Measurements from ENCODE around the gene MAN1C1. TPM values are rescaled to one million over a fixed set of nuclear protein-coding genes. Genes with fewer than 3 reads are reported as not detected.
A peak's percentile ranks its signal among the peaks of the same experiment; 100 is the strongest.
"Not testable (repeated sequence)": the region's sequence is repeated elsewhere in the genome, so short reads cannot be mapped to it uniquely, and the experiment has no call there.

MAN1C1 gene
- total RNA-seq, 1 donor from 2014 or later, result 6.6 TPM

- DNase-seq (ENCODE audit: low read depth), result no peak
These were observed 40.7 kb downstream of the MAN1C1 start for GRCh38 chr1:25657121-25657882.

DNA sequence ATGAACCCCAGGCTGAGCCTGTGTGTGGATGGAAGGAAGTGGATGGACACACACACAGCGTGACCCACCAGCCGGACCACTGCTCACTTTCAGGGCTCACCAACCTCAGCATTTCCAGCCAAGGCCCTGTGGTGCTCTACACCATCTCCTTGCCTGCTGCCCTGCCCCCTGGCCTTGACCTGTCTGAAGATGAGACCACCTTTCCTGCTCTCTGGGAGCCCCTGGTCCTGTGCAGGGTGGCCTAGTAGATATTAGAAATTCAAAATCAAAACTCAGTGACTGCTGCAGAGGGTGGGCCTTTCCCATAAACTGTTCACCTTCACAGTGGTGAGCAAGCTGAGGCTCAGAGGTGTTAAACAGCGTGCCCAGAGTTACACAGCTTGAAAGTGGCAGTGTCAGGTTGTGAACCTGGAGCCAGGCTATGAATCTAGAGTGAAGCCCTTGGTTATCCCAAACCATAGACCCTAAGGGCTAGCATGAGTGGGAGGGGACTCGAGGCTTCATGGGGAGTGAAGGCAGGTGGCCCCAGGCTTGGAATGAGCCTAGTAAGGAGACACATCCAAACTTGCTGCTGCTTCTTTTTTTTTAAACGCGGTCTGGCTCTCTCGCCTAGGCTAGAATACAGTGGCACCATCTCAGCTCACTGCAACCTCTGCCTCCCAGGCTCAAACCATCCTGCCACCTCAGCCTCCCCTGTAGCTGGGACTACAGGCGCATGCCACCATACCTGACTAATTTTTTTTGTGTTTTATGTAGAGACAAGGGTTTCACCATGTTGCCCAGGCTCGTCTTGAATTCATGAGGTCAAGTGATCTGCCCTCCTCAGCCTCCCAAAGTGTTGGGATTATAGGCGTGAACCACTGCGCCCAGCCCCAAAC lies 41.5 kb downstream of the MAN1C1 start:
- DNase-seq (ENCODE audit: low read depth), result no peak

DNA sequence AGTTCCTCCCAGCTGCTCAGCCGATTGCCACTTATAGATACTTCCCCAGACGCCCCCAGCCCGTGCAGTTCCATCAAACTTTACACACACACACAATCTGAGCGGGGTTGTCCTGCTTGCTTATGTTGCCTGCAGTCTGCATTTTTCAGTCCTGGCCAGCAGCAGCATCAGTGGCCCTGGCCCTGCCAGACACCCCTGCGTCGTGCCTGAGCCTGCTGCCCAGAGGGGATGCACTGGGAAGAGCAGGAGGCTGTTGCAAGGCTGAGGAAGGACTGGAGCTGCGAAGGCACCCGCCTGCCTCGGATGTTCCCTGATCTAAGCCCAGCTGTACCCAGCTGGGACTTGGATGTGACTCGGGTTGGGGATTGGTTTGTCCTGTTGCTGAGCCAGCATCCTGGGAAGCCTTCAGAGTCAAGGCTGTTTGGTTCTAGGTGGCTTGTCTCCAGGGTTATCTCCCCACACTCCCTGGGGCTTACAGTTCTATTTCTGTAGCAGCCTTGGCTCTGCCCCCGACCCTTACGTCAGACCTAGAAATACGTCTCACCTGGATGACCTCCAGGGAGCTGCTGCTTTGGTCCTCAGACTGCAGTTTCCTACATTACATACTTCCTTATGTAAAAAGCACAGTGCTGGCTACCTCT lies 42.3 kb downstream of the MAN1C1 start:
- no peak for DNase-seq (ENCODE audit: low read depth)

DNA sequence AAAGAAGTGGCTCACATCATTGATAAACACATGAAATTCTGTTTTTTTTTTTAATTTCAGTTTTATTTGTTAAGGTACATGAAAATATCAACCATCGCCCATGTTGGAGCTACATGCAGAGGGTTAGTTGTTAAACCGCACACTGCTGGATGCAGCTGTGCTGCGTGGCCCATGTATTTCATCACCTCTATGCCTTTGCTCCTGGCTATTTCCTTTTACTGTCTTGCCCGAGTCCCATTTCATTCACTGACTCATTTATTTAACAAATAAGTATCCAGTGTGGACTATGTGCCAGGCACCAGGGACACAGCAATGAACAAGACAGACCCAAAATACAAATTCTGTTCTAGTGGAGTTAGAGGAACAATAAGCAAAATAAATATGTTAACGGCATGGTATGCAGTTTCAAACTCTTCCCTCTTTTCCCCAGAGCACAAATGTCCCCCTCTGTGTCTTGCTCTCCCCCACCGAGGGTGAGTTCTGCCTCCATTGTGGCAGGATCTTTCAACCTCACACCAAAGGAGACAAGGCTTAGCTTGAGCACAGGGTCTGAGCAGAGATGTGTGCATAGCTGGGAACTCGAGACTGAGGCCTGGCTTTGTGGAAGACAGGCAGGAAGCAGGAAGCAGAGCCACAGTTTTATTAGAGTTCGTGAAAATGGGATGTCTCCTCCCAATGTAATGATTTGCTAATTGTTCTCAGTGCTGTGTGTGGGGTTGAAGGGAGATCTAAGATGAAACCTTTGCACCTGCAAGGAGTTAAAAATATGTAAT lies 44.6 kb downstream of the MAN1C1 start:
- DNase-seq (ENCODE audit: low read depth), result no peak

DNA sequence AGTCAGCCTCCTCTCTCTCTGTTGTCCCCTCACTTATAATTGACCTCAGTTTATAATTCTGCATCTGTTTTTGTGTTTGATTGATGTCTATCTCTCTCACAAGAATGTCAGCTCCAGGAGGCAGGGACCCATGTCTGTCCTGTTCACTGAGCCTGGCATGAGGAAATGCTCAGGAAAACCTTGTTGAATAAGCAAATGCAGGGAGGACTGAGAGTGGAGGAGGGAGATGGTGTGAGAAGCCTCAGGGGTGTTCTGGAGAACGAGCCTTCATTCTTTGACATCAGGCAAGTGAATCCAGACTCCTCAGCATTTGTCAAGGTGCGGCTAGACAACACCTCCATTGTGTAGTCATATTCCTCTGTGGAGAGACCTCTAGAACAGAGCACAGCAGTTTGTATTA lies 45.5 kb downstream of the MAN1C1 start:
- DNase-seq (ENCODE audit: low read depth), result no peak

DNA sequence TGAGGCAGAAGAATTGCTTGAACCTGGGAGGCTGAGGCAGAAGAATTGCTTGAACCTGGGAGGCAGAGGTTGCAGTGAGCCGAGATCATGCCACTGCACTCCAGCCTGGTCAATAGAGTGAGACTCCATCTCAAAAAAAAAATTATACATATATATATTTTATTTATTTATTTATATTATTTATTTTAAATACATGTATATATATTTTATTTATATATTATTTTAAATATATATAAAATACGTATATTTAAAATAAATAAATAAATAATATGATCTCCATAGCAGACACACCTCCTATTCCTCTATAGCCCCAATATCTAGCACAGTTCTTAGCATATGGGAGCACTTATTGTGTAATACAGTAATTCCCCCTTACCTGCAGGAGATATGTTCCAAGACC lies 46.4 kb downstream of the MAN1C1 start:
- DNase-seq (ENCODE audit: low read depth), result not testable (repeated sequence)

GRCh38 chr1:25664357-25665199 lies 48.0 kb downstream of the MAN1C1 start:
- no peak for DNase-seq (ENCODE audit: low read depth)

DNA sequence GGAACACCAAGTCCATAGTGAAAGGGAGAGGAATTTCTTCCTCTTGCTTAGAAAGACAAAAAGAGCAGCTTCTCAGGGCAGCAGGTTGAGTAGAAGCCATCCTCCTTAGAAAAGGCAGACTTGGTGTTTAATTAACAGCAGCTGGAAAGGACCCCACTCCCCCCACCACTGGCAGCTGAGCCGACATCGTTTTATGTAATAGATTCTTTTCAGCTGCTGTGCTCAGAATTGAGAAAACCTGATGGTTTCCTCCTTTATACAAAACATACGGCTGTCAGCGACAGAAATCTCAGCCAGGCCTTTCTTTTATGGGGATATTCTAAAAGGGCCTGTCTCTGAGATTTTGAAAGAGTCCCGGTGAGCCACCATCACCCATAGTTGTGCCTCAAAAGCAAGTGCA lies 49.9 kb downstream of the MAN1C1 start:
- DNase-seq (ENCODE audit: low read depth), result no peak

DNA sequence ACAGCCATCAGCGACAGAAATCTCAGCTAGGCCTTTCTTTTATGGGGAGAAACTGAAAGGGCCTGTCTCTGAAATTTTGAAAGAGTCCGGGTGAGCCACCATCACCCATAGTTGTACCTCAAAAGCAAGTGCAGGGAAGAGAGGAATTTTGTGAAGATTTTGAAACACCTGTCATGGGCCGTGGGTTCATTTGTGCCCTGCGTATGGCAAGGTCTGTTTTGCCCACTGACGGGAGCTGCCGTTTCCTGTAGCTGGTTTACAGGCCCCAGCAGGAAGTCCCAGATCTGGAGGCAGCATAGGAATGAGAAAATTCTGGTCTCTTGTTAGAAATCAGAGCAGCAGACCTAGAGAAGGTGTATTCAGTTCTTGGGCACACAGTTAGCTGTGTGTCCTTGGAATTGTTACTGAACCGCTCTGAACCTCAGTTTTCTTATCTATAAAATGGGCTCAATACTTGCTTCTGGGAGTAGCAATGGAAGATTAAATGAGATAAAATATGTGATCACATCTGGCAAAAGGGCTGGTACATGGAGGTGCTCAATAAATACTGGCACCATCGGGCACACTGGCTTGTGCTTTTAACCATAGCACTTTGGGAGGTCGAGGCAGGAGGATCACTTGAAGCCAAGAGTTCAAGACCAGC lies 52.5 kb downstream of the MAN1C1 start:
- no peak for DNase-seq (ENCODE audit: low read depth)

DNA sequence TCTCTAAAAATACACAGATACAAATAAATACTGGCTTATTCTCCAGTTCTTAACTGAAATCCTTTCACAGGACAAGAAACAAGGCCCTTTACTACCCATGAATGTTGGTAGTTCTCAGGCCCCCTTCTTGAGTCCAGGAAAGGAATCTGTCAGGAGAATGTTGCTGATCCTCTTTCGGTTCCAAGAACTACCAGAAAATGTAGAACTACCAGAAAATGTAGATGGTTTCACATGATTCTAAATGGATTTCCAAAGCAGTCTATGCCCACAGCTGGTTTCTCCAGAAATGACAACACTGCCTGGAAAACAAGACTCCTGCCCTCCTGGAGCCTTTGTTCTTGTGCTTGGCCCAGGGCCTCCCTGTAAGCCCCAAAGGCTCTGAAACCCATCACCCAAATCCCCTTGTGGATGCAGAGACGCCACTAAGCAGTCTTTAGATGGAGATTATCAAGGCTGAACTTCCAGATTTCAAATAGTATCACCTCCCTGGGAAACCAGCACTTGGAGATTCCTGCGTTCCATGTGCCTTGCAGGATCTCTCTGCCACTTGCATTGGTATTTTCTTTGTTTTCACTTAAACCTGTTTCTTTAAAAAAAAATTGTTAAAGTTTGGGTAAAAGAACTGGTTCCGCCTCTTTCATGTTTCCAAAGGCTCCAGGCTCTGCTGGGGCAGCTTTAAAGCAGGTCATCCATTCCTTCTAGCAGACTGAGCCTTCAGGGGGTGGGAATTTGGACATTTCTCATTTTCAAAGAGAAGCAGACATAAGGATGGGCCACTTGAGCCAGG lies 53.4 kb downstream of the MAN1C1 start:
- no peak for DNase-seq (ENCODE audit: low read depth)

DNA sequence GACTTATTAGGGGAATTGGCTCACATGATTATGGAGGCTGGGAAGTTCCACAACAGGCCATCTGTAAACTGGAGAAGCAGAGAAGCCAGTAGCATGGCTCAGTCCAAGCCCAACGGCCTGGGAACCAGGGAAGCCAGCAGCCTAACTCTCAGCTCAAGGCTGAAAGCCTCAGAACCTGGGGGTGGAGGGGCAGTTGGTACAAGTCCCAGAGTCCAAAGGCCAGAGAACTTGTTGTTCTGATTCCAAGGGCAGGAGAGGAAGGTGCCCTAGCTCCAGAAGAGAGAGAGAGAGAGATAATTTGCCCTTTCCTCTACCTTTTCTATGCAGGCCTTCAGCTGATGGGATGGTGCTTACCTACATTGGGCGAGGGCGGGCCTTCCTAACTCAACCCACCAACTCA lies 55.3 kb downstream of the MAN1C1 start:
- no peak for DNase-seq (ENCODE audit: low read depth)

DNA sequence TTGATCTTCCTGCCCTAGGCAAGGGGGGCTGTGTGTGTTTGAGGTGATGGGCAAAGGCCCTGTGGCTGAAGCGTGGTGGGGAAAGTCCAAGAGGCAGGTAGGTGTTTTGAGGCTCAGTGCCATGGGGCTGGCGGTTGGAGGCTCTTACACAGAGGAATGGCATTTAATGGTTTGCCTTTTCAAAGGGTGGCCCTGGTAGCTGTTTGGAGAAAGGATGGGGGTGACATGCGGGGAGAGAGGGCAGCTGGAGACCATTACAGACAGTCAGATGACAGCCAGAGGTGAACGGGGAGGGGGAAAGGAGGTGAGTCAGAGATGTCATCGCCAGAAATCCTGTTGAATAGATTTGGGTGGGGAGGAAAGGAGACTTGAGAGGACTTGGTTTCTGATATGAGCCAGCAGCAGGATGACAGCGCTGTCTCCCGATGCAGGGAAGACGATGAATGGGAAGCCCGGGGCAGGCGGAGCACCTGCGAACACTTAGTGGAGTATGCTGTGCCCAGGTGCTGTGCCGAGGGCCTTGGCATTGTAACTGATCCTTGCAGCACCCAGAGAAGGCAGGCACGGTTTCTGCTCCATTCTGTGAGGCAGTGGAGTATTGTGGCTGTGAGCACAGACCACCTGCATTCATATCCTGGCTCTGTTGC lies 56.3 kb downstream of the MAN1C1 start:
- DNase-seq (ENCODE audit: low read depth), result no peak

DNA sequence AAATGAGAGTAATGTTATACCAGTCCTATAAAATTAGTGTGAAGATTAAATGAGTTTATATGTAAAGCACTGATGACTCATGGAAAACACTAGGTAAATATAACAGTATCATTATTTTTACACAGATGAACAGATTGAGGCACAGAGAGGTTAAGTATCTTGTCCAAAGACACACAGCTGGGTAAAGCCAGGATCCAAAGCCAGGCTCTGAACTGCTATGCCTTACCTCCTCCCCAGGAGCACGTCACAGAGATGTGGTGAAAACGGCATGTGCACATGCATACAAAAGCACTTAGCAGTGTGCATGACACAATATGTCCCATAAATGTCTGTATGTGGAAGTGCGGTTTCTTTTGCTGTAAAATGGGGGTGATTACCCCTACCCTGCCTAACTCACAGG lies 56.9 kb downstream of the MAN1C1 start:
- DNase-seq (ENCODE audit: low read depth), result no peak

DNA sequence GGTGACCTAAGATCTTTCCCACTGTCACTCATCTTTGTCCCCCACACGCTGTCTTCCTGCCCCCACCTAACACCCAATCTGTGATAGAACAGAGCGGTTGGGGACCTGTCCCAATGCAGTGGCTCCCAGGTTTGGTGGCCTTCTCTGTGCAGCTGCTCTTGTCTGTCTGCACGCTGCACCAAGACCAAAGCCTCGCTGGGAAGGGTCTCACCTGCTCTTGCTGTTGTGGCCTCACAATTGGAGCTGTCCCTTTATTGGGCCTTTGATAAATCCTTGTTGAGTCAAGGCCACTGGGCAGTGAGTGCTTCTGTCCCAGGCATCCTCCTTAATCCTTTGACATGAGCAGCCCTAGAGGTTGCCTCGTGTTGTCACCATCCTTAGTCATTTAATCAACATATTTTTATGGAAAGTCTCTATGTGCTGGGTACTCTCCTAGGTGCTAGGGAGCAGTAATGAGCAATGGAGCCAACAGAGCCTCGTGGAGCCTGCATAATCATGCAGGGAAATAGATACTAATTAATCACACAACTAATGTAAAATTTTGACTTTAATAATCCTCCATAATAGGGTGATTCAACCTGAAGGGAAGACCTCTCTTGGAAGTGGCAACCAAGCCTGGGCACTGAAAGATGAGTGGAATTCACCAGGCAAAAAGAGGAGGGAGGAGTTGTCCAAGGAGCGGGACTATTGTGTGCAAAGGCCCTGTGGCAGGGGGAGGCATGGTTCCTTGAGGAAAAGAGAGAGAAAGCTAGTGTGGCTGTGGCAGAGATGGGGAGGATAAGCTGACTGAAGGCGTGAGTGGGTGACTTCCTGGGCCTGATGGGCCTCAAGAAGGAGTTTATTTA lies 57.6 kb downstream of the MAN1C1 start:
- DNase-seq (ENCODE audit: low read depth), result no peak

- no peak for DNase-seq (ENCODE audit: low read depth)
These were observed 58.2 kb downstream of the MAN1C1 start for GRCh38 chr1:25674807-25675084.

- no peak for DNase-seq (ENCODE audit: low read depth)
These were observed 59.3 kb downstream of the MAN1C1 start for GRCh38 chr1:25675729-25676476.

- peak; percentile 60 for DNase-seq (ENCODE audit: low read depth)
These were observed 59.9 kb downstream of the MAN1C1 start for GRCh38 chr1:25676488-25676887.
